AG04450 (cell line): ENCODE results near the gene PBX1. TPM values are rescaled to one million over a fixed set of nuclear protein-coding genes. Genes with fewer than 3 reads are reported as not detected.

Experiments
- CTCF ChIA-PET: fragments of 300-600, 350-600 bp; formaldehyde crosslinking; extraction: SDS; loops from one replicate; lab custom pipeline; 2022; ENCODE audit warnings: antibody characterized with exemption, inconsistent platforms; lab: Charles Lee
- POLR2A ChIA-PET: fragments of 350-600 bp; formaldehyde crosslinking; extraction: SDS; loops from one replicate; lab custom pipeline; 2021; ENCODE audit warnings: antibody characterized with exemption, inconsistent platforms; lab: Yijun Ruan, JAX
- DNase-seq: peaks from one replicate; pipeline ENCODE4 v3.0.0-alpha.2; 2011; ENCODE audit warnings: low read depth, low spot score
- H3K27ac ChIP-seq: one replicate; pipeline ENCODE4 v1.5.1; 2012; ENCODE audit warnings: low read depth, low read length, control low read depth
- H3K27me3 ChIP-seq: one replicate; pipeline ENCODE4 v1.6.0; 2012; ENCODE audit warnings: low read length; ENCODE audit not compliant: control insufficient read depth, insufficient read depth
- H3K4me3 ChIP-seq: 2 replicates; pipeline ENCODE4 v1.5.1; 2011; ENCODE audit warnings: mild to moderate bottlenecking, low read depth, low read length, control low read depth
- H3K9me3 ChIP-seq: 2 replicates; pipeline ENCODE4 v1.5.1; 2012; ENCODE audit warnings: low read length; ENCODE audit not compliant: control insufficient read depth, insufficient read depth
- polyA plus RNA-seq: library from polyadenylated mRNA; depleted of rRNA; stranded (reverse); fragments of >200 nt; gene quantifications from 2 replicates; pipeline ENCODE4 v1.2.3, GENCODE V29; 2011
- TF ChIP-seq, protein P1 (sequence below): IDR thresholded peaks from 2 replicates; pipeline ENCODE4 v1.5.1; 2011; ENCODE audit warnings: low read depth, low read length, control low read depth, inconsistent platforms

Gene PBX1
- polyA plus RNA-seq, 1 experiment: 49.9 TPM

DNA sequence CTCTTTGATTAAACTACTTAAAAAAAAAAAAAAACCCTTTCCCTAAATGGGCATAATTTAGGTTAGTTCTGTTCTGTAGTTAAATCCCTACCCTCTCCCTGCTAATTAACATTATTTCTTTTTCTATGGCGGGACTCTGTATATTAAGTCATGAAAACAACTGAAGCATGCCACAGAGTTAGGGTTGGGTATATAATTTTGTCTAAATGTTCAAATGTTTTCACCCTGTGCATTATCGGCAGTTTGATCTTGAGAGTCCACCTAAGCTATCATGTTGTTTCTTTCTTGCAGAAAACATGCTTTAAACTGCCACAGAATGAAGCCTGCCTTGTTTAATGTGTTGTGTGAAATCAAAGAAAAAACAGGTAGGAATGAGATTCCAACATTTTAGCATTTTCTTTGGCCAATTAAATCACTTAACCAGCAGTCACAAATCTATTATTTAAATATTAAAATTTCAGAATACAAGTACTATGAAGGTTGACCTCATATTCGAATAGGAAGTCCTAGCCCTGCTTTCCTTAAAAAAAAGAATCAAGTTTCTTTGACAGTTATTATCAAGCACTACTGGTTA, 4.0 kb downstream of the PBX1 start:
- no peak overlapping the region for H3K27ac ChIP-seq
- H3K9me3 ChIP-seq: no peaks in the 10 kb centered on the region
- H3K4me3 ChIP-seq: peak overlapping the region; percentile 76
- no peaks in the 10 kb centered on the region for H3K27me3 ChIP-seq
- ChIA-PET CTCF (no interaction called here), POLR2A (no interaction called here)
- TF ChIP-seq, protein P1, sequence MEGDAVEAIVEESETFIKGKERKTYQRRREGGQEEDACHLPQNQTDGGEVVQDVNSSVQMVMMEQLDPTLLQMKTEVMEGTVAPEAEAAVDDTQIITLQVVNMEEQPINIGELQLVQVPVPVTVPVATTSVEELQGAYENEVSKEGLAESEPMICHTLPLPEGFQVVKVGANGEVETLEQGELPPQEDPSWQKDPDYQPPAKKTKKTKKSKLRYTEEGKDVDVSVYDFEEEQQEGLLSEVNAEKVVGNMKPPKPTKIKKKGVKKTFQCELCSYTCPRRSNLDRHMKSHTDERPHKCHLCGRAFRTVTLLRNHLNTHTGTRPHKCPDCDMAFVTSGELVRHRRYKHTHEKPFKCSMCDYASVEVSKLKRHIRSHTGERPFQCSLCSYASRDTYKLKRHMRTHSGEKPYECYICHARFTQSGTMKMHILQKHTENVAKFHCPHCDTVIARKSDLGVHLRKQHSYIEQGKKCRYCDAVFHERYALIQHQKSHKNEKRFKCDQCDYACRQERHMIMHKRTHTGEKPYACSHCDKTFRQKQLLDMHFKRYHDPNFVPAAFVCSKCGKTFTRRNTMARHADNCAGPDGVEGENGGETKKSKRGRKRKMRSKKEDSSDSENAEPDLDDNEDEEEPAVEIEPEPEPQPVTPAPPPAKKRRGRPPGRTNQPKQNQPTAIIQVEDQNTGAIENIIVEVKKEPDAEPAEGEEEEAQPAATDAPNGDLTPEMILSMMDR: no peak
- no peak for DNase-seq

DNA sequence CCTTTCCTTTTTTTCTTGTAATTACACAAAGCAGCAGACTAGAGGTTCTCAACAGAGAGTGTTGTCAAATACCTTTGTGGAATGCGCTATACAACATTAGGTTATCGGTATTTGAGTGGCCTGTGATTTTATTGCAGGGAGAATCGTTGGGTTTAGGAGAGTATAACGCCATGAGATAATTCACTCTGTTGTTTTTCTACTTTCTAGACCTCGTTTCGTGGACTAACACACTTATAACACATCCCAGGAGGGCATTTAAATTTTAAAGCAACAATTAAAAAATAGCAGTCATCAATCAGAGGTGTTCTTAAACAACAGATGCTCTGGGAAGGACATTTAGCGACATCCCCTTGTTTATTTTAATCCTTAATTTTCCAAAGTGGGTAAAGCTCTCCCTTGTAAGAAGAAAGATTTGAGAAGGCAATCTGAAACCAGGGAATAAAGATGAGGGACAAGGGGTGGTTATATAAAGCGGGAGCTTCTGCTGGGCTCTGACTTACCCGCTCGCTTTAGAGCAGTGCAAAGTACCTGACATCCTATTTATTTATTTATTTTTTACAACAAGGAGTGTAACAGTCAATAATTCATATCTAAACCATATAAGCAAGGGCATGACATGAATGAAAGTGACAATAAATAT, 4.9 kb downstream of the PBX1 start:
- TF ChIP-seq, protein P1: no peak
- Histone ChIP-seq H3K4me3 (peak overlapping the region; percentile 76), H3K9me3 (no peaks in the 10 kb centered on the region), H3K27ac (no peak overlapping the region), H3K27me3 (no peaks in the 10 kb centered on the region)
- no peak for DNase-seq
- POLR2A ChIA-PET: no interaction called here
- CTCF ChIA-PET: interaction anchor here (0.5 to 0.8 kb wide), 3 partner anchors 108 to 232 kb away, joined by 3 to 4 read pairs (median 3); no protein-coding TSS in a partner anchor

DNA sequence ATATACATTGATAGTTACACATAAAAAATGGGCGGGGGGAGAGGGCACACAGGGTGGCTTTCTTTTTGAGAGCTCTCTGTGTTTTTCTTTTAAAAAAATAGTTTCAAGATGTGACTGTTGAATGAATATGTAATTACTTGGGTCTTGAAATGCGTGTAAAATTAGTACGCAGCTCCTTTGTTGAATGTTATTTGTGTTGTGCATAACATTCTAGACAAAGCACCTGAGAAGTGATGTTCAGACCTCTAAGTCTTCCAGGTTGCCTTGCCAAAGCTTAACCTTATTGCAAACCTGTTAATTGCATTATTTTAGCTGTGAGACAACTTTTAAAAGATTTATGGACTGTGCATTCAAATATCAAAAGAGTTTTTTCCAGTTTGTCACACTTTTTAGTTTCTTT, 5.4 kb downstream of the PBX1 start:
- Histone ChIP-seq H3K4me3 (peak overlapping the region; percentile 76), H3K9me3 (no peaks in the 10 kb centered on the region), H3K27ac (no peak overlapping the region), H3K27me3 (no peaks in the 10 kb centered on the region)
- POLR2A ChIA-PET: no interaction called here
- CTCF ChIA-PET: interaction anchor here (0.5 to 0.8 kb wide), 3 partner anchors 108 to 232 kb away, joined by 3 to 4 read pairs (median 3); no protein-coding TSS in a partner anchor
- no peak for DNase-seq
- TF ChIP-seq, protein P1: no peak

DNA sequence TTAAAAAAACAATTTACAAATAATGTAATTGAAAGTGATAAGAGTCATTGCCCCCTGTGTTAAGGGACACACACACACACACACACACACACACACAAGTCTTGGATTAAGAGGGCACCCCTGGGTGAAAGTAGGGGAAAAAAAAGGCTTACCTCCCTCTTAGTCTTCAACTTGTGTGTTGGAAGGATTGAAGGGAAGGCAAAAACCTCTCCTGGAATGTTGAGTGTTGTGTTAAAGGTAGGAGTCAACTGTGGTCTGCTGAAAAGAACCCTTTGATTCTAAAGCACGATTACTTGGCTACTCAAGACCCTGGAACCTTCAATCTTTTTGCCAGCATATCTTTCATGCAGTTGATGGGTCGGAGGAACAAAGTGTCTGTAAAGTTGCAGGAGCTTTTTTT, 6.4 kb downstream of the PBX1 start:
- H3K4me3 ChIP-seq: peak overlapping the region; percentile 12; the same call in 1 of the 2 replicates
- DNase-seq: no peak
- H3K27ac ChIP-seq: no peak overlapping the region
- POLR2A ChIA-PET: interaction anchor here (0.5 kb wide), 1 partner anchor 210 kb away, joined by 3 read pairs; no protein-coding TSS in a partner anchor
- no peaks in the 10 kb centered on the region for H3K27me3 ChIP-seq
- CTCF ChIA-PET: no interaction called here
- TF ChIP-seq, protein P1: no peak
- no peaks in the 10 kb centered on the region for H3K9me3 ChIP-seq

DNA sequence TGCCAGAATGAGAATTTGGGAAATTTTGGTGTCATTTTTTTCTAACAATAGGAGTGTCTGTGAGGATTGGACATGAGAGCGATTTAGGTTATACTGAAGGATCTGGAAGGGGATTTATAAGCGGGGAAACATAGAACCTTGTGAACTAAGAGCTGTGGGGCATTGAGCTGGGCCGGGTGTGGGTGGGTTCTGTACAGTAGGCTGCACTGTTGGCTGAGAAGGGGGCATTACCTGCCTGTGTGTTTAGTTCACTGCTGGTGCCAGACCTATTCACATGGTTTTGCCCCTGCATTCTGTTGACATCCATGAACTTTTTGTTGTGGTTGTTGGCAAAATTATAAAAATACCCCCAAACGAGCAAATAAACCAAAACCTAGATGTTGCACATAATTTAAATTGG, 8.8 kb downstream of the PBX1 start:
- POLR2A ChIA-PET: interaction anchor here (0.5 kb wide), 1 partner anchor 10 kb away, joined by 3 read pairs; no protein-coding TSS in a partner anchor
- TF ChIP-seq, protein P1: no peak

More for the DNA sequence above, 8.8 kb downstream of the PBX1 start:
- Histone ChIP-seq H3K27ac (no peak overlapping the region), H3K4me3 (no peak overlapping the region), H3K9me3 (no peaks in the 10 kb centered on the region), H3K27me3 (no peaks in the 10 kb centered on the region)
- no peak for DNase-seq
- CTCF ChIA-PET: interaction anchor here (0.7 kb wide), 1 partner anchor 9 kb away, joined by 4 read pairs; the partner anchor contains the start of gene PBX1
